ENCODE data around the gene NLRP4. TPM values are rescaled to one million over a fixed set of nuclear protein-coding genes. Genes with fewer than 3 reads are reported as not detected.

Gene NLRP4
- not detected for total RNA-seq
- long read RNA-seq: 0 reads

- no peak within 1 kb of the TSS for H3K4me3 ChIP-seq
- no peaks in the 10 kb centered on the region for H3K9me3 ChIP-seq
- intact Hi-C loops (cut with DNase I): no loop called here
- no peak within 1 kb of the TSS for H3K27ac ChIP-seq
- no peaks in the 10 kb centered on the region for H3K4me1 ChIP-seq
- no peaks in the 10 kb centered on the region for H3K36me3 ChIP-seq
- ATAC-seq (no peak), DNase-seq (no peak)
- TF ChIP-seq, protein P1, sequence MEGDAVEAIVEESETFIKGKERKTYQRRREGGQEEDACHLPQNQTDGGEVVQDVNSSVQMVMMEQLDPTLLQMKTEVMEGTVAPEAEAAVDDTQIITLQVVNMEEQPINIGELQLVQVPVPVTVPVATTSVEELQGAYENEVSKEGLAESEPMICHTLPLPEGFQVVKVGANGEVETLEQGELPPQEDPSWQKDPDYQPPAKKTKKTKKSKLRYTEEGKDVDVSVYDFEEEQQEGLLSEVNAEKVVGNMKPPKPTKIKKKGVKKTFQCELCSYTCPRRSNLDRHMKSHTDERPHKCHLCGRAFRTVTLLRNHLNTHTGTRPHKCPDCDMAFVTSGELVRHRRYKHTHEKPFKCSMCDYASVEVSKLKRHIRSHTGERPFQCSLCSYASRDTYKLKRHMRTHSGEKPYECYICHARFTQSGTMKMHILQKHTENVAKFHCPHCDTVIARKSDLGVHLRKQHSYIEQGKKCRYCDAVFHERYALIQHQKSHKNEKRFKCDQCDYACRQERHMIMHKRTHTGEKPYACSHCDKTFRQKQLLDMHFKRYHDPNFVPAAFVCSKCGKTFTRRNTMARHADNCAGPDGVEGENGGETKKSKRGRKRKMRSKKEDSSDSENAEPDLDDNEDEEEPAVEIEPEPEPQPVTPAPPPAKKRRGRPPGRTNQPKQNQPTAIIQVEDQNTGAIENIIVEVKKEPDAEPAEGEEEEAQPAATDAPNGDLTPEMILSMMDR (IDR thresholded peaks at IDR 0.05): no peak
- H3K27me3 ChIP-seq (ENCODE audit: low read depth): no peaks in the 10 kb centered on the region
Measured at GRCh38 chr19:55836340-55836739, at the start of gene NLRP4. TSS of gene NLRP4 (plus strand) at chr19:55836540. CDS start at chr19:55852081, 15,541 bp downstream.

GRCh38 chr19:55795021-55795420 is 41.3 kb upstream of the NLRP4 start:
- H3K9me3 ChIP-seq: no peaks in the 10 kb centered on the region
- intact Hi-C loops (cut with DNase I): no loop called here
- no peak overlapping the region for H3K4me3 ChIP-seq
- no peak overlapping the region for H3K27ac ChIP-seq
- H3K27me3 ChIP-seq (ENCODE audit: low read depth): no peaks in the 10 kb centered on the region
- H3K4me1 ChIP-seq: no peaks in the 10 kb centered on the region
- DNase-seq: no peak
- no peak for ATAC-seq
- no peaks in the 10 kb centered on the region for H3K36me3 ChIP-seq
- TF ChIP-seq, protein P1 (IDR thresholded peaks at IDR 0.05): no peak

DNA sequence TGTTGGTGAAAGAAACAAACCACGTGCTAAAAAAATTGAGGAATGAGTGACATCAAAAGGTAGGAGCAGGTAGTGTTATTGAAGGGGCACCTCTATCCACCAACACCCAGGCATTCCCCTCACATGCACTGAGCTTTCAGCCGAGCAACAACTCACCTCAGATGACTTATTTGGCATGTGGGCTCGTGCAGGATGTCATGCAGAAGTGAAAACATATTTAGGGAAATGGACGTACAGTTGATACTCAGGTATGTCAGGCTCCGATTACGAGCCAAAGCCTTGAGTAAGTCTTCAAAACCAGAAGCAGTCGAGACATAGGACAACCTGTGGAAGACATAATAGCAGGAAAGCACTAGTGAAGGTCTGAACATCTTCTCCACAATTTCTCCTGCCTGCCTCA is 34.9 kb upstream of the NLRP4 start:
- TF ChIP-seq, protein P1 (IDR thresholded peaks at IDR 0.05): no peak
- Histone ChIP-seq H3K36me3 (no peaks in the 10 kb centered on the region), H3K27ac (no peak overlapping the region), H3K4me3 (no peak overlapping the region), H3K4me1 (no peaks in the 10 kb centered on the region), H3K27me3 (ENCODE audit: low read depth) (no peaks in the 10 kb centered on the region), H3K9me3 (no peaks in the 10 kb centered on the region)
- DNase-seq (no peak), ATAC-seq (no peak)
- intact Hi-C loops (cut with DNase I): no loop called here

- no peaks in the 10 kb centered on the region for H3K4me1 ChIP-seq
- TF ChIP-seq, protein P1 (IDR thresholded peaks at IDR 0.05): no peak
- no peaks in the 10 kb centered on the region for H3K27me3 ChIP-seq (ENCODE audit: low read depth)
- no peak overlapping the region for H3K27ac ChIP-seq
- intact Hi-C loops (cut with DNase I): no loop called here
- DNase-seq (no peak), ATAC-seq (no peak)
- H3K4me3 ChIP-seq: no peak overlapping the region
- no peaks in the 10 kb centered on the region for H3K36me3 ChIP-seq
- H3K9me3 ChIP-seq: no peaks in the 10 kb centered on the region
Measured at GRCh38 chr19:55802281-55802680, 34.1 kb upstream of the NLRP4 start.

DNA sequence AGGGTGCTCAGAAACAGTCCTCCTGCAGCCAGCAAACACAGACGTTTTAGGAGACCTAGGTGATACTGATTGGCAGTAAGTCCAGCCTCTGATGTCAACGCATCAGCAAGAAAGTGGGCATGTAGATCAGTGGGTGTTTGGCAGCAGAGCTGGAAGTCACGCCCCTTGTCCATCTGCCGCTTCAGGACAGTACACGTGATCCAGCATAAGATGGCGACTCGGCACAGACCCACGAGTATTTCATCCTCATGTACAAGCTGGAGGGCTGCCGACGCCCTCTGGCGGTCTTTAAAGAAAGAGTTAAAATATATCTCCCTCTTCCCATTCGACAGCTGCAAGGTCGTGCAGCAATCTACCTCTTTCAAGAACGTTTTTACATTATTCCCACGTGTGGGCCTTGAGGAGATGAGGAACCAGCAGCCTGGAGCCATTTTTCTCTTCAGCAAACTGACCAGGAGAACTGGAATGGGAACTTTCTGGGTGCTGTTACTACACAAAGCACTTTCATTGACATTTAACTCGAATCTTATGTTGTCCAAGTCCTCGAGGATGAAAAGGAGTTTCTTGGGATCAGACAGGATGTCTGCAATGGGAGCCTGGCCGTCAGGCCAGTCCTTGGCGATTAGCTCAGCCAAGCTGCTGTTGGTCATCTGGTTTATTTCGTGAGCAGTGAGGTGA is 26.8 kb upstream of the NLRP4 start:
- H3K4me3 ChIP-seq: no peak overlapping the region
- TF ChIP-seq, protein P1 (IDR thresholded peaks at IDR 0.05): peak; percentile 38
- H3K9me3 ChIP-seq: no peaks in the 10 kb centered on the region
- no peaks in the 10 kb centered on the region for H3K4me1 ChIP-seq
- no peak overlapping the region for H3K27ac ChIP-seq
- ATAC-seq (peak; percentile 66 to 74), DNase-seq (peak; percentile 63)
- peaks cover 4% of the 10 kb centered on the region for H3K27me3 ChIP-seq (ENCODE audit: low read depth)
- intact Hi-C loops (cut with DNase I): no loop called here
- H3K36me3 ChIP-seq: no peaks in the 10 kb centered on the region
